Measurements from ENCODE around the gene MICAL3. TPM values are rescaled to one million over a fixed set of nuclear protein-coding genes. Genes with fewer than 3 reads are reported as not detected.

Gene MICAL3
- total and polyA plus RNA-seq, 9 of the 15 experiments (the other 6 are each of a cell fraction or from before 2014, with no cell fraction given) = 0.53 to 32.1 (median 12.3) TPM

DNA sequence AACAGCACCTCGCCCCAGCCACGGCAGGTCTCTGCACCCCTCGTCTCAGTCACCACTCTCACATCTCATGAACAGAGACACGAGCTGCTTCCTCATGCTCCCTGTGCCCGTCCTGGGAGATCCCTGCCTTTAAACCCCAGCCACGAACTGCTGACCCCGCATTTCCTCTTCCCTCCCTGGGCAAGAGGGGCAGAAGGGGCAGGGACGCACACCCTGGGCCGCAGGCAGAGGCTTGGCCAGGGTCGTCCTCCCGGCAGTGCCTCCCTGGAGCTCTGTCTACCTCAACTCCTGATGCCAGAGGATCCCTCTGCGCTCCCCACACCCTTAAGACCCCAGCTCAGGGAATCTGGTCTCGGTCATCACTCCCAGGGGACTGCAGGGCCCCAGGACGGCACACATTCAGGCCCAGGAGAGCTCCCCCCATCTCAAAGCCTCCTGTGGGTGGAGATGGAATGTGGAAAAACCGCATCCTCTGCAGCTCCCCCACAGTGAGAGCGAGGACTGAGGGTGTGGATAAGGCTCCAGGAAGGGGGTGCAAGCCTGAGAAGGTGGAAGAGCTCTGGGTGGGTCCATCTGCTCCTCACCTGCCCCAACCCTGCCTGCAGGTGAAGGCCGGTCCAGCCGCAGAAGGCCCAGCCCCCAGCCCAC is 251.3 kb downstream of the MICAL3 start (continued):
- TF ChIP-seq TEAD4 (IDR thresholded peaks at IDR 0.05; ENCODE audit: low read length) = peak; percentile 85
- TF ChIP-seq TEAD4 (CRISPR knock-in tag; IDR thresholded peaks at IDR 0.05; ENCODE audit: borderline replicate concordance) = peak; percentile 79; the same call in 1 of the 2 replicates
- TF ChIP-seq ZNF586 (CRISPR knock-in tag; conservative IDR thresholded peaks at IDR 0.05) = no peak
- TF ChIP-seq, protein P1, sequence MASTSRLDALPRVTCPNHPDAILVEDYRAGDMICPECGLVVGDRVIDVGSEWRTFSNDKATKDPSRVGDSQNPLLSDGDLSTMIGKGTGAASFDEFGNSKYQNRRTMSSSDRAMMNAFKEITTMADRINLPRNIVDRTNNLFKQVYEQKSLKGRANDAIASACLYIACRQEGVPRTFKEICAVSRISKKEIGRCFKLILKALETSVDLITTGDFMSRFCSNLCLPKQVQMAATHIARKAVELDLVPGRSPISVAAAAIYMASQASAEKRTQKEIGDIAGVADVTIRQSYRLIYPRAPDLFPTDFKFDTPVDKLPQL (IDR thresholded peaks at IDR 0.05; ENCODE audit: extremely low read depth, insufficient read length) = no peak
- TF ChIP-seq ZNF778 (CRISPR knock-in tag; IDR thresholded peaks at IDR 0.05) = no peak
- TF ChIP-seq NFYB (IDR thresholded peaks at IDR 0.05; ENCODE audit: extremely low read depth, insufficient read length) = no peak
- 0 out of 4 replicates have a peak, but pooled peaks of 1 of the 2 experiments have one; percentile 3 for TF ChIP-seq KDM1A (IDR thresholded peaks at IDR 0.05)
- TF ChIP-seq RCOR1 (IDR thresholded peaks at IDR 0.05; ENCODE audit: borderline replicate concordance in 1 of 2, low read depth in 2 of 2, low read length in 2 of 2) = peak in 1 of 2 experiments; percentile 45; a peak in 1 of 4 replicates
- no peak for TF ChIP-seq GTF2F1 (IDR thresholded peaks at IDR 0.05; ENCODE audit: low read depth, low read length)
- TF ChIP-seq MEF2A (IDR thresholded peaks at IDR 0.05; ENCODE audit: control insufficient read depth, low read depth, low read length) = no peak
- 0 out of 2 replicates have a peak, but pooled peaks have one; percentile 37 for TF ChIP-seq ZNF12 (CRISPR knock-in tag; IDR thresholded peaks at IDR 0.05)
- TF ChIP-seq MIER1 (IDR thresholded peaks at IDR 0.05; ENCODE audit: low read depth) = no peak
- TF ChIP-seq ZNF217 (CRISPR knock-in tag; IDR thresholded peaks at IDR 0.05) = no peak
- TF ChIP-seq KLF1 (tag; IDR thresholded peaks at IDR 0.05) = no peak
- TF ChIP-seq, protein P2, sequence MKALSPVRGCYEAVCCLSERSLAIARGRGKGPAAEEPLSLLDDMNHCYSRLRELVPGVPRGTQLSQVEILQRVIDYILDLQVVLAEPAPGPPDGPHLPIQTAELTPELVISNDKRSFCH (CRISPR knock-in tag; IDR thresholded peaks at IDR 0.05) = no peak
- TF ChIP-seq, protein P2 (tag; IDR thresholded peaks at IDR 0.05) = 0 out of 2 replicates have a peak, but pooled peaks have one; percentile 30
- TF ChIP-seq MAFG (tag; conservative IDR thresholded peaks at IDR 0.05) = peak; percentile 37; the same call in 1 of the 2 replicates
- TF ChIP-seq TCF7L2 (IDR thresholded peaks at IDR 0.05; ENCODE audit: low read depth, low read length) = no peak
- TF ChIP-seq, protein P3, sequence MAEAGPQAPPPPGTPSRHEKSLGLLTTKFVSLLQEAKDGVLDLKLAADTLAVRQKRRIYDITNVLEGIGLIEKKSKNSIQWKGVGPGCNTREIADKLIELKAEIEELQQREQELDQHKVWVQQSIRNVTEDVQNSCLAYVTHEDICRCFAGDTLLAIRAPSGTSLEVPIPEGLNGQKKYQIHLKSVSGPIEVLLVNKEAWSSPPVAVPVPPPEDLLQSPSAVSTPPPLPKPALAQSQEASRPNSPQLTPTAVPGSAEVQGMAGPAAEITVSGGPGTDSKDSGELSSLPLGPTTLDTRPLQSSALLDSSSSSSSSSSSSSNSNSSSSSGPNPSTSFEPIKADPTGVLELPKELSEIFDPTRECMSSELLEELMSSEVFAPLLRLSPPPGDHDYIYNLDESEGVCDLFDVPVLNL (CRISPR knock-in tag; IDR thresholded peaks at IDR 0.05; ENCODE audit: low read depth) = no peak
- TF ChIP-seq KLF16 (IDR thresholded peaks at IDR 0.05) = peak; percentile 39
- TF ChIP-seq MTA3 (IDR thresholded peaks at IDR 0.05; ENCODE audit: borderline replicate concordance) = no peak
- TF ChIP-seq CBX8 (IDR thresholded peaks at IDR 0.05; ENCODE audit: borderline replicate concordance, extremely low read depth, low read depth, low read length, poor library complexity, severe bottlenecking) = no peak
- TF ChIP-seq RUNX1 (IDR thresholded peaks at IDR 0.05; ENCODE audit: low read depth) = no peak
- no peak for TF ChIP-seq ZNF3 (CRISPR knock-in tag; IDR thresholded peaks at IDR 0.05)
- peak; percentile 46 for TF ChIP-seq RBFOX2 (IDR thresholded peaks at IDR 0.05; ENCODE audit: low read depth, low read length)
- no peak for TF ChIP-seq KLF13 (tag; IDR thresholded peaks at IDR 0.05; ENCODE audit: borderline replicate concordance, low read depth)
- TF ChIP-seq WHSC1 (IDR thresholded peaks at IDR 0.05; ENCODE audit: low read length) = no peak
- peak; percentile 45 for TF ChIP-seq ARID1B (IDR thresholded peaks at IDR 0.05)
- TF ChIP-seq FOXA1 (IDR thresholded peaks at IDR 0.05; ENCODE audit: borderline replicate concordance) = no peak

Measured in K562 (cell line).